Peyer's patch (tissue), 4 donors: Measurements from ENCODE around the gene AKAP6.

Experiments
- POLR2A ChIP-seq, 2 donors: fragments of 450-650 bp; IDR thresholded peaks; one replicate each; pipeline ENCODE4 v1.5.1; 2017; ENCODE audit warnings: antibody characterized with exemption in 2 of 2, mild to moderate bottlenecking in 2 of 2, moderate library complexity in 2 of 2
- TF ChIP-seq, protein P1 (sequence below), 6 experiments: fragments of 450-650 bp in 4 of 6; fragments of 200-600 bp in 2 of 6; sonication (generic) in 1 of 6; IDR thresholded peaks; one replicate each; pipeline ENCODE4 v1.5.1; 2017 to 2019; ENCODE audit warnings: antibody characterized with exemption in 6 of 6, mild to moderate bottlenecking in 3 of 6, moderate library complexity in 1 of 6

DNA sequence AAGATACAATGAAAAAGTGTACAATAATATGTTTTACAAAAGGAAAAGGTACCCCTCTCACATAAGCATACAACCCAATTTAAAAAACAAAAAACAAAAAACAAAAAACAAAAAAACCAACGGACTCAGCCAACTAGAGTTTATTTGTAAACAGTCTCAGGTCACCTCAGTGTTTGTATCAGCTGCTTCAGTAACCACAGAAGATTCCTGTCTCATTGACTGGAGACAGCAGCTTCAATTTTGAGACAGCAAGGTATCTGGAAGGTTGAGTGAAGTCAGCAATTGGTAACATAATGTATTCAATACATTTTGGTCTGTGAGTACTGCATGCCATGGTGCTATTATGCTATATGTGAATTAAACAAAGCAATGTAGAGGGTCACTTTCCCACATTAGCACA lies 201.7 kb downstream of the AKAP6 start:
- TF ChIP-seq, protein P1, sequence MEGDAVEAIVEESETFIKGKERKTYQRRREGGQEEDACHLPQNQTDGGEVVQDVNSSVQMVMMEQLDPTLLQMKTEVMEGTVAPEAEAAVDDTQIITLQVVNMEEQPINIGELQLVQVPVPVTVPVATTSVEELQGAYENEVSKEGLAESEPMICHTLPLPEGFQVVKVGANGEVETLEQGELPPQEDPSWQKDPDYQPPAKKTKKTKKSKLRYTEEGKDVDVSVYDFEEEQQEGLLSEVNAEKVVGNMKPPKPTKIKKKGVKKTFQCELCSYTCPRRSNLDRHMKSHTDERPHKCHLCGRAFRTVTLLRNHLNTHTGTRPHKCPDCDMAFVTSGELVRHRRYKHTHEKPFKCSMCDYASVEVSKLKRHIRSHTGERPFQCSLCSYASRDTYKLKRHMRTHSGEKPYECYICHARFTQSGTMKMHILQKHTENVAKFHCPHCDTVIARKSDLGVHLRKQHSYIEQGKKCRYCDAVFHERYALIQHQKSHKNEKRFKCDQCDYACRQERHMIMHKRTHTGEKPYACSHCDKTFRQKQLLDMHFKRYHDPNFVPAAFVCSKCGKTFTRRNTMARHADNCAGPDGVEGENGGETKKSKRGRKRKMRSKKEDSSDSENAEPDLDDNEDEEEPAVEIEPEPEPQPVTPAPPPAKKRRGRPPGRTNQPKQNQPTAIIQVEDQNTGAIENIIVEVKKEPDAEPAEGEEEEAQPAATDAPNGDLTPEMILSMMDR (IDR thresholded peaks at IDR 0.05) = no peak
- TF ChIP-seq POLR2A (IDR thresholded peaks at IDR 0.05) = no peak
